ENCODE results near the gene PTPRD. TPM values are rescaled to one million over a fixed set of nuclear protein-coding genes. Genes with fewer than 3 reads are reported as not detected.

The PTPRD gene
- total RNA-seq, 1 donor from 2014 or later, result 109 TPM

- Mint-ChIP-seq H3K9me3 (no peaks in the 10 kb centered on the region), H3K4me3 (no peak overlapping the region), H3K36me3 (no peaks in the 10 kb centered on the region), H3K27ac (no peak overlapping the region), H3K27me3 (ENCODE audit: low read depth) (no peaks in the 10 kb centered on the region), H3K4me1 (no peaks in the 10 kb centered on the region)
- TF ChIP-seq, protein P1, sequence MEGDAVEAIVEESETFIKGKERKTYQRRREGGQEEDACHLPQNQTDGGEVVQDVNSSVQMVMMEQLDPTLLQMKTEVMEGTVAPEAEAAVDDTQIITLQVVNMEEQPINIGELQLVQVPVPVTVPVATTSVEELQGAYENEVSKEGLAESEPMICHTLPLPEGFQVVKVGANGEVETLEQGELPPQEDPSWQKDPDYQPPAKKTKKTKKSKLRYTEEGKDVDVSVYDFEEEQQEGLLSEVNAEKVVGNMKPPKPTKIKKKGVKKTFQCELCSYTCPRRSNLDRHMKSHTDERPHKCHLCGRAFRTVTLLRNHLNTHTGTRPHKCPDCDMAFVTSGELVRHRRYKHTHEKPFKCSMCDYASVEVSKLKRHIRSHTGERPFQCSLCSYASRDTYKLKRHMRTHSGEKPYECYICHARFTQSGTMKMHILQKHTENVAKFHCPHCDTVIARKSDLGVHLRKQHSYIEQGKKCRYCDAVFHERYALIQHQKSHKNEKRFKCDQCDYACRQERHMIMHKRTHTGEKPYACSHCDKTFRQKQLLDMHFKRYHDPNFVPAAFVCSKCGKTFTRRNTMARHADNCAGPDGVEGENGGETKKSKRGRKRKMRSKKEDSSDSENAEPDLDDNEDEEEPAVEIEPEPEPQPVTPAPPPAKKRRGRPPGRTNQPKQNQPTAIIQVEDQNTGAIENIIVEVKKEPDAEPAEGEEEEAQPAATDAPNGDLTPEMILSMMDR (IDR thresholded peaks at IDR 0.05; ENCODE audit: unreplicated experiment), result no peak
- DNase-seq (ENCODE audit: low spot score in 2 of 2, unreplicated experiment in 2 of 2), result no peak
Measured at GRCh38 chr9:9275601-9276000, 1337.2 kb downstream of the PTPRD start.

- H3K36me3 Mint-ChIP-seq, result no peaks in the 10 kb centered on the region
- H3K4me3 Mint-ChIP-seq, result no peak overlapping the region
- H3K9me3 Mint-ChIP-seq, result no peaks in the 10 kb centered on the region
- no peaks in the 10 kb centered on the region for H3K4me1 Mint-ChIP-seq
- H3K27me3 Mint-ChIP-seq (ENCODE audit: low read depth), result no peaks in the 10 kb centered on the region
- DNase-seq (ENCODE audit: low spot score in 2 of 2, unreplicated experiment in 2 of 2), result no peak
- H3K27ac Mint-ChIP-seq, result no peak overlapping the region
- TF ChIP-seq, protein P1 (IDR thresholded peaks at IDR 0.05; ENCODE audit: unreplicated experiment), result no peak
Measured at GRCh38 chr9:9257999-9258498, 1354.8 kb downstream of the PTPRD start.

- Mint-ChIP-seq H3K36me3 (no peaks in the 10 kb centered on the region), H3K27ac (no peak overlapping the region), H3K4me1 (peaks cover 9% of the 10 kb centered on the region), H3K9me3 (peaks cover 19% of the 10 kb centered on the region), H3K27me3 (ENCODE audit: low read depth) (no peaks in the 10 kb centered on the region), H3K4me3 (no peak overlapping the region)
- DNase-seq (ENCODE audit: low spot score in 2 of 2, unreplicated experiment in 2 of 2), result no peak
- TF ChIP-seq, protein P1 (IDR thresholded peaks at IDR 0.05; ENCODE audit: unreplicated experiment), result no peak
Measured at GRCh38 chr9:9246726-9247125, 1366.1 kb downstream of the PTPRD start.

- H3K27me3 Mint-ChIP-seq (ENCODE audit: low read depth), result no peaks in the 10 kb centered on the region
- H3K36me3 Mint-ChIP-seq, result peaks cover 7% of the 10 kb centered on the region
- TF ChIP-seq, protein P1 (IDR thresholded peaks at IDR 0.05; ENCODE audit: unreplicated experiment), result no peak
Measured at GRCh38 chr9:9231946-9232345, 1380.9 kb downstream of the PTPRD start.

DNA sequence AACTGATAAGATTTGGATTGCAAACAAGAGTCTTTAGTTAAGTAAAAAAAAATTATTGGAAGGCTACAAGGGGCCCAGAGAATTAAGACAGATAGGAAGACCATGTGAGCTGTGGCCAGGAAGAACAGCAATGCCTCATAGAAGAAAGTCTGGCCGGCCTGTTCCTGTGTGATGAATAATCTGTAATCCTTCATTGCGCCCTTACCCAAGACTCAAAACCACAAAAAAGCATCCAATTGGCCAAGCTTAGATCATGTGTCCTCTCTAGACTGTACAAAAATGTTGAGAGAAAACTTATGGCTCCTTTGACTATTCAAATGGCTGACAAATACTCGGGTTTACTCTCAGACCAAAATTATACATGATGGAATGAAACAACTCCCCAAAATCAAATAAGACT lies 1383.5 kb downstream of the PTPRD start:
- peaks cover 4% of the 10 kb centered on the region for H3K4me1 Mint-ChIP-seq
- no peak overlapping the region for H3K27ac Mint-ChIP-seq
- peaks cover 25% of the 10 kb centered on the region for H3K9me3 Mint-ChIP-seq
- TF ChIP-seq, protein P1 (IDR thresholded peaks at IDR 0.05; ENCODE audit: unreplicated experiment), result no peak
- no peak for DNase-seq (ENCODE audit: low spot score in 2 of 2, unreplicated experiment in 2 of 2)
- no peaks in the 10 kb centered on the region for H3K27me3 Mint-ChIP-seq (ENCODE audit: low read depth)
- peaks cover under 1% of the 10 kb centered on the region for H3K36me3 Mint-ChIP-seq
- H3K4me3 Mint-ChIP-seq, result no peak overlapping the region

More at GRCh38 chr9:9231946-9232345, 1380.9 kb downstream of the PTPRD start:
- no peak overlapping the region for H3K4me3 Mint-ChIP-seq
- H3K4me1 Mint-ChIP-seq, result peaks cover 4% of the 10 kb centered on the region
- no peak for DNase-seq (ENCODE audit: low spot score in 2 of 2, unreplicated experiment in 2 of 2)
- H3K27ac Mint-ChIP-seq, result no peak overlapping the region
- peaks cover 39% of the 10 kb centered on the region for H3K9me3 Mint-ChIP-seq

- H3K4me1 Mint-ChIP-seq, result peaks cover 22% of the 10 kb centered on the region
Measured at GRCh38 chr9:9223175-9223574, 1389.6 kb downstream of the PTPRD start.

More at GRCh38 chr9:9223175-9223574, 1389.6 kb downstream of the PTPRD start:
- Mint-ChIP-seq H3K27me3 (ENCODE audit: low read depth) (no peaks in the 10 kb centered on the region), H3K36me3 (no peaks in the 10 kb centered on the region), H3K9me3 (peaks cover 11% of the 10 kb centered on the region), H3K27ac (no peak overlapping the region), H3K4me3 (no peak overlapping the region)
- TF ChIP-seq, protein P1 (IDR thresholded peaks at IDR 0.05; ENCODE audit: unreplicated experiment), result no peak
- DNase-seq (ENCODE audit: low spot score in 2 of 2, unreplicated experiment in 2 of 2), result no peak

Measured in mesothelial cell of epicardium (in vitro differentiated cells).